Panc1 (cell line): ENCODE results near the gene ADGRL3.

ENCODE experiments used
- POLR2AphosphoS5 ChIP-seq: IDR thresholded peaks from 2 replicates; pipeline ENCODE4 v1.6.1; 2012; ENCODE audit warnings: mild to moderate bottlenecking, low read depth, low read length, moderate library complexity
- SIN3A ChIP-seq: IDR thresholded peaks from 2 replicates; pipeline ENCODE4 v1.6.1; 2012; ENCODE audit warnings: low read depth, mild to moderate bottlenecking, low read length, moderate library complexity, borderline replicate concordance; ENCODE audit not compliant: insufficient read depth
- TCF7L2 ChIP-seq: IDR thresholded peaks from 2 replicates; pipeline ENCODE4 v1.6.1; 2011; ENCODE audit warnings: mild to moderate bottlenecking, low read depth, low read length, inconsistent platforms
- TF ChIP-seq, protein P1 (sequence below): fragments of 450-650 bp; IDR thresholded peaks from 2 replicates; pipeline ENCODE4 v1.5.1; 2017; ENCODE audit warnings: mild to moderate bottlenecking
- TF ChIP-seq, protein P2 (sequence below), 2 experiments: IDR thresholded peaks; 2 replicates each; pipeline ENCODE4 v1.6.1; 2011 to 2012; ENCODE audit warnings: low read depth in 2 of 2, control low read depth in 1 of 2, low read length in 1 of 2, mild to moderate bottlenecking in 1 of 2, moderate library complexity in 1 of 2; ENCODE audit not compliant: insufficient read depth in 1 of 2

GRCh38 chr4:61994036-61994435 is 793.9 kb downstream of the ADGRL3 start:
- TF ChIP-seq, protein P1, sequence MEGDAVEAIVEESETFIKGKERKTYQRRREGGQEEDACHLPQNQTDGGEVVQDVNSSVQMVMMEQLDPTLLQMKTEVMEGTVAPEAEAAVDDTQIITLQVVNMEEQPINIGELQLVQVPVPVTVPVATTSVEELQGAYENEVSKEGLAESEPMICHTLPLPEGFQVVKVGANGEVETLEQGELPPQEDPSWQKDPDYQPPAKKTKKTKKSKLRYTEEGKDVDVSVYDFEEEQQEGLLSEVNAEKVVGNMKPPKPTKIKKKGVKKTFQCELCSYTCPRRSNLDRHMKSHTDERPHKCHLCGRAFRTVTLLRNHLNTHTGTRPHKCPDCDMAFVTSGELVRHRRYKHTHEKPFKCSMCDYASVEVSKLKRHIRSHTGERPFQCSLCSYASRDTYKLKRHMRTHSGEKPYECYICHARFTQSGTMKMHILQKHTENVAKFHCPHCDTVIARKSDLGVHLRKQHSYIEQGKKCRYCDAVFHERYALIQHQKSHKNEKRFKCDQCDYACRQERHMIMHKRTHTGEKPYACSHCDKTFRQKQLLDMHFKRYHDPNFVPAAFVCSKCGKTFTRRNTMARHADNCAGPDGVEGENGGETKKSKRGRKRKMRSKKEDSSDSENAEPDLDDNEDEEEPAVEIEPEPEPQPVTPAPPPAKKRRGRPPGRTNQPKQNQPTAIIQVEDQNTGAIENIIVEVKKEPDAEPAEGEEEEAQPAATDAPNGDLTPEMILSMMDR, result no peak
- TF ChIP-seq SIN3A, result no peak
- no peak for TF ChIP-seq POLR2AphosphoS5
- TF ChIP-seq TCF7L2, result no peak
- TF ChIP-seq, protein P2, sequence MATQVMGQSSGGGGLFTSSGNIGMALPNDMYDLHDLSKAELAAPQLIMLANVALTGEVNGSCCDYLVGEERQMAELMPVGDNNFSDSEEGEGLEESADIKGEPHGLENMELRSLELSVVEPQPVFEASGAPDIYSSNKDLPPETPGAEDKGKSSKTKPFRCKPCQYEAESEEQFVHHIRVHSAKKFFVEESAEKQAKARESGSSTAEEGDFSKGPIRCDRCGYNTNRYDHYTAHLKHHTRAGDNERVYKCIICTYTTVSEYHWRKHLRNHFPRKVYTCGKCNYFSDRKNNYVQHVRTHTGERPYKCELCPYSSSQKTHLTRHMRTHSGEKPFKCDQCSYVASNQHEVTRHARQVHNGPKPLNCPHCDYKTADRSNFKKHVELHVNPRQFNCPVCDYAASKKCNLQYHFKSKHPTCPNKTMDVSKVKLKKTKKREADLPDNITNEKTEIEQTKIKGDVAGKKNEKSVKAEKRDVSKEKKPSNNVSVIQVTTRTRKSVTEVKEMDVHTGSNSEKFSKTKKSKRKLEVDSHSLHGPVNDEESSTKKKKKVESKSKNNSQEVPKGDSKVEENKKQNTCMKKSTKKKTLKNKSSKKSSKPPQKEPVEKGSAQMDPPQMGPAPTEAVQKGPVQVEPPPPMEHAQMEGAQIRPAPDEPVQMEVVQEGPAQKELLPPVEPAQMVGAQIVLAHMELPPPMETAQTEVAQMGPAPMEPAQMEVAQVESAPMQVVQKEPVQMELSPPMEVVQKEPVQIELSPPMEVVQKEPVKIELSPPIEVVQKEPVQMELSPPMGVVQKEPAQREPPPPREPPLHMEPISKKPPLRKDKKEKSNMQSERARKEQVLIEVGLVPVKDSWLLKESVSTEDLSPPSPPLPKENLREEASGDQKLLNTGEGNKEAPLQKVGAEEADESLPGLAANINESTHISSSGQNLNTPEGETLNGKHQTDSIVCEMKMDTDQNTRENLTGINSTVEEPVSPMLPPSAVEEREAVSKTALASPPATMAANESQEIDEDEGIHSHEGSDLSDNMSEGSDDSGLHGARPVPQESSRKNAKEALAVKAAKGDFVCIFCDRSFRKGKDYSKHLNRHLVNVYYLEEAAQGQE (IDR thresholded peaks at IDR 0.05; ENCODE audit: insufficient read depth in 1 of 2, low read depth in 2 of 2, low read length in 1 of 2), result no peak
